Esophagus mucosa (tissue), 1 donor: ENCODE measurements around the gene KANK4. TPM values are rescaled to one million over a fixed set of nuclear protein-coding genes. Genes with fewer than 3 reads are reported as not detected.
"Not testable (repeated sequence)": the region's sequence is repeated elsewhere in the genome, so short reads cannot be mapped to it uniquely, and the experiment has no call there.

ENCODE experiments used
- ATAC-seq: fragments of 200-7000 bp; cut with Tn5 transposase; one replicate; pipeline ENCODE4 v1.9.1; 2020
- total RNA-seq: library from RNA; stranded (reverse); gene quantifications from one replicate; pipeline ENCODE4 v1.2.4, GENCODE V29; 2023
- donor health status: DM: yes; HTN: yes; CAD: no.

KANK4 gene
- total RNA-seq, 1 donor from 2014 or later, result not detected

DNA sequence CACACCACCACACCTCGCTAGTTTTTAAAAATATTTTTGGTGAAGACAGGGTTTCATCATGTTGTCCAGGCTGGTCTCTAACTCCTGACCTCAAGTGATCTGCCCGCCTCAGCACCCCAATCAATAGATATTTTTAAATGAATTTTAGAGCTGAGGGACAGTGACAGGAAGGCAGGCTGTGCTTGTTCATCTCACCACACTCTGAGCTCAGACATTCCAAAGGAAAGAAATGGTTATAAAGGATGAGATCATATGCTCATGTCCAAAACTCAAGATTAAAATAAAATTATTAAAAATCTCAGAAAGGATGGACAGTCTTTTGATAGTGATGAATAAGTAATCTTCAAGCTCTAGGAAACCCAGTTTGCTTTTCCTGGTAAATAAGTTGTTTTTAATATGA is 83.7 kb downstream of the KANK4 start:
- ATAC-seq, result no peak

GRCh38 chr1:62234688-62235087 is 84.5 kb downstream of the KANK4 start:
- no peak for ATAC-seq

DNA sequence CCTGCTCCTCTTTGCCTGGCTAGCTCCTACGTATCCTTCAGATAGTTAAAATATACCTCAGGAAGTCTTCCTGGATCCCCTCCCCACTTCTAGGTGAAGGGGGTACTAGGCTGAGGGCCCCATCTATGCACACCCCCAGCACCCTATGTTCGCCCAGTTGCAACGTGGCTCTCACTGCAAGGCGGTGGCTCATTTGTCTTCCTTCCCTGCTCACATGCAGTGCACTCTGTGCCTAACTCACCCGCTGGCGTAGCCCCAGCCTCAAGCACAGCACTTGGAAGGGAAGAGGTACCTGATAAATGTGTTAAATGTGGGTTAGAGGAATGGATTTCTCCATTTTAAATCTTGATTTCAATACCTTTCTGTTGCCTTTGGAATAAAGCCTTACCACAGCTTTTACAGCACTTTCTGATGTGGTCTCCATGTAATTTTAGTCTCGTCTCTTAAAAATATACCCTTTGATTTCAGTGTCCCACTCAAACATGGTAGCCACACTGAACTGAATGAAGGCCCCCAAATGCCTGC is 85.2 kb downstream of the KANK4 start:
- ATAC-seq, result no peak

- ATAC-seq, result peak; percentile 35
Observed at GRCh38 chr1:62232871-62233278, 86.4 kb downstream of the KANK4 start.

DNA sequence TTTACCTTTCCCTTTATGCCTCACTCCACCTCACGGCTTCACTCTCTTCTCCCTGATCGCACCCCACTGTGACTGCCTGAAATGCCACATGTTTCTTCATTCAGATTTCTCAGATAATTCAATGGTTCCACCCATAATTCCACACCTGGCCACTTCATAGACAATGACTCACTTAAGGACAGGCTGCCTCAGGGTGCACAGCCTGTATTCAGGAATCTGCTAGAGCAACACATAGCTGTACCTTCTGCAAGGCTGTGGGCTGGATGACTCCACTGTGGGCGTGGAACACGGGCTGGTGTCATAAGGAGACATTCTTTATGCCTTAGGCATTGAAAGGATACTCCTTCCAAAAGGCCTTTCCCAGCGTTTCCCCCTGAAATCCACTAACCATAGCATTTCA is 88.5 kb downstream of the KANK4 start:
- peak; percentile 97 for ATAC-seq

DNA sequence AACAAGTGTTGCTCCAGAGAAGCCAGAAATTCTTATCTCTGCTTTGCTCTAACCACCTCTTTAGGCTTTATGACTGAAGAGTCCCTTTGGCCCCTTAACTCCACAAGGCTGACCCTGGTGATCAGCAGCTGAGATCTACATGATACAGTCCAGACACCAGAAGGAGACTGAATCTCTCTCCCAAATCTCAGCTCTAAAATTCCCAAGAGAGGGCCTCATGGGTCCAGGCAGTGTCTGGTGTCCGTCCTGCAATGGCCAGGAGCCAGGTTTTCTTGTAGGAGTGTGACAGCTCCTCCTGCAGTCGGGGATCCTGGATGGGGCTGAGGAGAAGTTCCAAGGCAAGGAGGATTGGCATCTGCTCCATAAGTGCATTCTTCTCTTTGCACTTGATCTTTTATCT is 89.3 kb downstream of the KANK4 start:
- ATAC-seq, result no peak

- no peak for ATAC-seq
Observed at GRCh38 chr1:62229468-62229867, 89.8 kb downstream of the KANK4 start.

DNA sequence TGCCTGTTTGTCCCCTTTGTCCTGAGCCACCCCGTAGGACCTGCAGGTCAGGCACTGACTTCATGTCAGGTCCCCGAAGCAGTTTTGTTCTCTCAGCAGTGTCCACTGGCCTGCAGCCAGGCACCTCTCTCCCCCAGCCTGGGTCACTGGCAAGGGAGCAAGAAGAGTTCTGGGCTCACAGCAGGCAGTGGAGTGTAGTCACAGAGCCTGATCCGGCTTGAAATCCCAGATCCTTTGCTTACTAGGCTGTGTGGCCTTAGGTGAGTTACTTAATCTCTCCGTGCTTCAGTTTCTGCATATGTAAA is 90.4 kb downstream of the KANK4 start:
- no peak for ATAC-seq

- ATAC-seq, result no peak
Observed at GRCh38 chr1:62228136-62228882, 90.9 kb downstream of the KANK4 start.

DNA sequence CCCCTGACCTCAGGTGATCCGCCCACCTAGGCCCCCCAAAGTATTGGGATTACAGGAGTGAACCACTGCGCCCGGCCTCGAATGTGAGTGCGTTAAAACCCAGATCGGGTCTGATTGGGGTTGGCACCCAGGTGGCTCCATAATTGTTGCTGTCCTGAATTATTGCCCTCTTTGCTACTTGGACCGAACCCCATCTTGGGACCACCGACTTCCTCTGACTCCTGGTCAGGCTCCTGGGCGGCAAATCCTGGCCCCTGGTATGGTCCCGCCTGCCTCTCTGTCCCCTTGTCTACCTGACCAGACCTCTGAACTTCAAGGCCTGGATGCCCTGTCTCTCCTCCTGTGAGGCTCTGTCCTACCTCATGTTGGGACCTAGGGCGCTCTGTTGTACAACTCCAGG is 91.7 kb downstream of the KANK4 start:
- ATAC-seq, result no peak

- no peak for ATAC-seq
Observed at GRCh38 chr1:62224182-62224581, 95.1 kb downstream of the KANK4 start.

DNA sequence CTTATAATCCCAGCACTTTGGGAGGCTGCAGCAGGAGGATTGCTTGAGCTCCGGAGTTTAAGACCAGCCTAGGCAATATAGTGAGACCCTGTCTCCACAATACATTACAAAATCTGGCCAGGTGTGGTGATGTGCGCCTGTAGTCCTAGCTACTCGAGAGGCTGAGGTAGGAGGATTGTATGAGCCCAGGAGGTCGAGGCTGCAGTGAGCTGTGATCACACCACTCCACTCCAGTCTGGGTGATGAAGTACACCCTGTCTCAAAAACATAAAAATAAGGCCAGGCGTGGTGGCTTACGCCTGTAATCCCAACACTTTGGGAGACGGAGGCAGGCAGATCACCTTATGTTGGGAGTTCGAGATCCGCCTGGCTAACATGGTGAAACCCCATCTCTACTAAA is 96.9 kb downstream of the KANK4 start:
- no peak for ATAC-seq

DNA sequence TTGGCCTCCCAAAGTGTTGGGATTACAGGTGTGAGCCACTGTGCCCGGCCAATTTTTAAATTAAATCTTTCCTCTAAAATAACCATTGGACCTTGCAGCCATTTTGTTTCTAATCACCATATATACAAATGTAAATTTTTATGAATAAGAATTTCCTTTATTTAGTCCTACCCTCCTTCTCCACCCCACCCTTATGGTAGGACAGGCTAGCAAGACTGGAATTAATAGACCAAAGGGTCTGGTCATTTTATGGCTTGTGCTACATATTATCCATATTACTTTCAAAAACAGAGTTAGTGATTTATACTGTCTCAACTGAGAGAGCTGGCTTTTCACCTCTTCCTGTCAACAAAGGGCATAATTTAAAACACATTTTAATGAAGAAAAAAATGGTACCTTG is 98.1 kb downstream of the KANK4 start:
- no peak for ATAC-seq

- ATAC-seq, result not testable (repeated sequence)
Observed at GRCh38 chr1:62220456-62220855, 98.8 kb downstream of the KANK4 start.

DNA sequence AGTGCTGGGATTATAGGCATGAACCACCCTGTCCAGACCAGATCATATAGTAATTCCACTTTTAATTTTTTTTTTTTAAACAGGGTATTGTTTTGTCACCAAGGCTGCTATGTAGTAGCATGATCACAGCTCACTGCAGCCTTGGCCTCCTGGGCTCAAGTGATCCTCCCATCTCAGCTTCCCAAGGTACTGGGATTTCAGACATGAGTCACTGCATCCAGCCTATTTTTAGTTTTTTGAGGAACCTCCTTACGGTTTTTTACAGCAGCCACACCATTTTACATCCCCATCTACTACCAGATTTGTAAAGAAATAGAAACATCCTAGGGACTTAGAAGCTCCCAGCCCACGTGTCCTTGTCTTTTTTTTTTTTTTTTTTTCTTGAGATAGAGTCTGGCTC is 100.6 kb downstream of the KANK4 start:
- no peak for ATAC-seq

- ATAC-seq, result no peak
Observed at GRCh38 chr1:62213075-62213914, 105.9 kb downstream of the KANK4 start.

- ATAC-seq, result no peak
Observed at GRCh38 chr1:62212411-62212810, 106.8 kb downstream of the KANK4 start.

GRCh38 chr1:62210960-62211359 is 108.3 kb downstream of the KANK4 start:
- no peak for ATAC-seq

GRCh38 chr1:62209931-62210595 is 109.2 kb downstream of the KANK4 start:
- peak; percentile 97 for ATAC-seq

DNA sequence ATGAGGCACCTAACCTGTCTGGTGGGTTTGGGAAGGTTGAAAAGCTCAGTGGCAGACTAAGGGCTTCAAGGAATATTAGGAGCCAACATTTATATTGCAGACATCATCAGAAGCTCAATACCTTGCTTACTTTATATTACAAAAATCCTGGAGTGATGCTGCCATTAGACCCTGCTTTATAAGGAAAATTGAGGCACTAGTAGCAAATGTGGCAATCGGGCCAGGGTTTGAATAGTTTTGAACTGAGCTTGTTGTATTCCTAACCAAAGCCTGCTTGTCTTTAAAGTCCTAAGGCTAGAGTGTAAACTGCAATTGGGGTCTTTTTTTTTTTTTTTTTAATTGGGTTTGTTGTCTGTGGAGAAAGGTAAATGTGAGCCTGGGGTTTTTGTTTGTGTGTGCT is 110.3 kb downstream of the KANK4 start:
- ATAC-seq, result no peak

DNA sequence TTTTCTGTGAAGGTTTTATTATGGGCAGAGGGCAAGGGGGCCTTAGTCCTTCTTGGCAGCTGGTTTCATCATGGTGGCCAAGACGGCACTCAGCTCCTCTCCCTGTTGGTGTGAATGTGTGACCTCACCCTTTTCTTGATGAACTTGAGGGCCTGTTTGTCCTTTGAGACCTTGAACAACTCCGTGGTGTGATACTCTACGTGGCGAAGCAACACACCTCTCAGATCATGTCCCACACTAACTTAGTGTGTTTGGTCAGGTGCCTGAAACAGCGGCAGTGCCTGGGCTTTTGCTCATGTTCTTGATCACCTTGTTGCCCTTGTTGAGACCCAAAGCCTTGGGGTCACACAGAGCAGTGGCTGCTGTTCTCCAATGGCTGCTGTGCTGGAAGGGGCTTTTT is 111.1 kb downstream of the KANK4 start:
- ATAC-seq, result no peak

- ATAC-seq, result no peak
Observed at GRCh38 chr1:62207187-62207586, 112.0 kb downstream of the KANK4 start.

DNA sequence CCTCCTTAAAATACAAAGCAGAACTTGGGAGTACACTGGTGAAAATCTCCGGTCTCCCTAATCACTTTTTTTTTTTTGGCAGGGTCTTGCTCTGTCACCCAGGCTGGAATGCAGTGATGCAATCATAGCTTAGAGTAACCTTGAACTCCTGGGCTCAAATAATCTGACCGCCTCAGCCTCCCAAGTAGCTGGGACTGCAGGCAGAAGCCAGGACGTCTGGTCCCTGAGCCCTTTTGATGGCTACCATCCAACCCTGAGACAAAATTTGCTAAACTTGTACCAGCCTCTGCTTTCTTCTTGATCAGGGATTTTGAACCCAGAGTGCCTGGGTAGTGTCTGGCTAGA is 120.5 kb downstream of the KANK4 start:
- no peak for ATAC-seq
